Activated T-cell treated with anti-CD3 and anti-CD28 coated beads, Interleukin-2, amount 50 U/mL, for 1 hour (primary cell): ENCODE measurements around the gene IL16.
"Not testable (repeated sequence)": the region's sequence is repeated elsewhere in the genome, so short reads cannot be mapped to it uniquely, and the experiment has no call there.

Experiments
- DNase-seq: peaks from one replicate; pipeline ENCODE4 v3.0.0-alpha.2; 2020

The IL16 gene

DNA sequence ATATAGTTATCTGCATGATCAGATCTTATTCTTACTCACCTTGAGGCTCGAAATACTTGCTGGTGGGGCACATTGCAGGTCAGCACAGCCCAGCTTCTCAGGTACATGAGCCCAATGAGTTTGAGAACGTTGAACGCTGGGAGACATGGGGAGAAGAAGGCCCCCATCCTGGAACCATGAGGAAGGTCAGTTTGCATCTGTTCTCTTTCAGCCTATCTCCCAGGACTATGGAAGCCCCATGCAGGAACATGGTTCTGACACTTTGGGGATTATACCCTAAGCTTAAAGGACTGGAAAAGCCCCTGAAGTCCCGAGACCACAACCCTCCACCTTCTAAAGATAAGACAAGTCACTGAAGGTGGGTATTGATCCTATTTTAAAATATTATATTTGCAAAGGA, 144.7 kb downstream of the IL16 start:
- no peak for DNase-seq

DNA sequence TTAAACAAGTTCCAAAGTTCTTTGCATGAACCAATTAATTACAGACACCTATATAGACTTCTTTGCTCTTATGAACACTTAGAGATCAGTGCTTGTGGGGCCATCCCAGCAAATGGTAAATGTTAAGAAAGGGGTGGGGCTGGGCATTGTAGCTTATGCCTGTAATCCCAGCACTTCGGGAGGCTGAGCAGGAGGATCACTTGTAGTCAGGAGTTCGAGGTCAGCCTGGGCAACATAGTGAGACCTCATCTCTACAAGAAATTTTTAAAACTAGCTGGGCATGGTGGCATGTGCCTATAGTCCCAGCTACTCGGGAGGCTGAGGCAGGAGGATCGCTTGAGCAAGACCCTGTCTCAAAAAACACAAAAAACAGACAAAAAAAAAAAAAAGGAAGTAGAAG, 146.7 kb downstream of the IL16 start:
- DNase-seq: no peak

DNA sequence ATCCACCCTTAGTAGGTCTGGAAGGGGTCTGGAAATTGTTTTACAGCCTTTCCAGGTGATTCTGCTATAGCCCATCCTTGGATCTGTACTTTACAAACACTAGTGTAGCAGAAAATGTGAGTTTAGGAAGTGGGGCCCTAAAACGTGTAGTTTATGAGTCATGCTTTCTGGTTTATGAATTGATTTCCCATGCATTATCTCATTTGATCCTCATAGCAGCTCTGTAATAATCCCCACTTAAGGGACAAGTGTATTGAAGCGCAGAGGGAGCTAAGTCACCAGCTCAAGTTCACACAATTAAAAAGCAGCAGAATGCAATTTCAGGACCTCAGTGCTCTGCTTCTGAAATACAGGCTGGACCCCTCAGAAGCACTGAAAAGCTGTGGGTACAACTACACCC, 149.9 kb downstream of the IL16 start:
- DNase-seq: no peak

DNA sequence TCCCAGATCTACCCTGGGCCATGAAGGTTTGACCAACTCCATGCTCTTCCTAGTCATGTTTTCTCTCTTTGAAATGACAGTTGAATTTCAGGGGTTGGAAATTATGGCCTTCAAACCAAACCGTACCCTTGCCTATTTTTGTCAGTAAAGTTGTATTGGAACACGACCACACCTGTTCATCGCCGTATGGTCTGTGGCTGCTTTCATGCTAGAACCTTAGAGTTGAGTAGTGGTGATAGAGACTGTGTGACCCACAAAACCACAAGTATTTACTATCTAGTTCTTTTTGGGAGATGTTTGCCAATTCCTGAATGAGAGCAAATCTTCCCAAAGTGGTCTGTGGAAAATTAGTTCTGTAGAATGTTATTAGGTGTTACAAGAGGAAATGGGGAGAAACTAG, 151.2 kb downstream of the IL16 start:
- DNase-seq: no peak

DNA sequence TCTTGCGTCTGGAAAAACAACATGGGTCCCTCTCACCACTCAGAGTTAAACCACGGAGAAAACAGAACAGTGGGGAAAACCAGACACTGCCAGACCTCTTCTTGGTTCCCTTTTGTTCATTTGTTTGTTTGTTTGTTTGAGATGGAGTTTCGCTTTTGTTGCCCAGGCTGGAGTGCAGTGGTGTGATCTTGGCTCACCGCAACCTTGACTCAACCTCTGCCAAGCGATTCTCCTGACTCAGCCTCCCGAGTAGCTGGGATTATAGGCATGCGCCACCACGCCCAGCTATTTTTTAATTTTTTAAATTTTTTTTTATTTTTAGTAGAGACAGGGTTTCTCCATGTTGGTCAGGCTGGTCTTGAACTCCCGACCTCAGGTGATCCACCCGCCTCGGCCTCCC, 152.0 kb downstream of the IL16 start:
- DNase-seq: not testable (repeated sequence)

DNA sequence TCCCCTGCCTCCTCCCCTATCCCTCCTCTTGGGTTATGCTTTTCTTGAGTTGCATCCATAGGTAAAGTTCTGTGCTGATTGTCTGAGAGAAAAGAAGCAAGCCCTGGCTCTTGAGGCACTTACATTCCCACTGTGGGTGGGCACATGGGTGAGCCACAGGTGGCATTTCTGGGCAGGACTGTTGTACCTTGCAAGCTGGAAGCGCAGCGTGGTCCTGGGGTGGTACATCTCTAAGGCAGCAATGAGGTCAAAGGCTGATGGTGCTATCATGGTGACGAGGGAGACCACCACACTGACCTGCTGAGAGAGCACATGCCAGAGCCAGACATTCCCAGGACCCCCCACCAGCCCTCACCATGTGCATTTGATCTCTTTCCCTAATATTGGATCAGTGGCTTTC, 152.6 kb downstream of the IL16 start:
- DNase-seq: no peak

DNA sequence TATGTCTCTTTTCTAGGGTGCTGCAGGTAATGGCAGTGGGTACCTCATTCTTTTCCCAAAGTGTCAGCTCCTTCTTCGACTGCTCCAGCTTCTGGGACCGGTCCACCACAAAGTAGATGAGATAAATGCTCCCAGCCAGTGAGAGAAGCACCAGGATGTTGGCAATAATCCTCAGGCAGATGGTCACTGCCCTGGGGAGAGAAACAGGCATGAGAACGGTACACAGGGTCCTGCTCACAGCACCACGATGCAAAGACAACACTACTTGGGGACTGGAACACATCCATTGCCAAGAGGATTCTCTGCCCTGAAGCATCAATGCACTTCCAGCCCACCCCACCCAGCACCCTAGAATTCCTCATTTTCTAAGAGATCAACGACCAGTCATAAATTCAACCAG, 155.0 kb downstream of the IL16 start:
- DNase-seq: no peak

DNA sequence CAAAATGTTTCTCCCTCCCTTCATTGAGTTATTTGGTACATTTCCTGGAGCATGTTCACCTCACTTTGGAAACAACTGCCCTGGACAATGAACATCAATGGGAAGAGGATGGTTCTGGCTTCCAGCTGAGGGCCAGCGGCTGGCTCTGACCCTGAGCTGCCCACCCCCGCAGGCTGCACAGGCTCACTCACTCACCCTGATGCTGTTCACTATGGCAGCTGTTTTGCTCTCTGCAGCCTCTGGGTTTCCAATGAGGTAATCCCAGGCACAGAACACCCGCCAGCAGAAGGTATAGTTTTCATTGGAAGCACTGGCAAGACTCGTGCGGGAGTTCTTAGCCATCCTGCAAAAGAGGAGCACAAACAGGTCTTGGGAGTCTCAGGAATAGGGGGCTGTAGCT, 159.6 kb downstream of the IL16 start:
- no peak for DNase-seq

DNA sequence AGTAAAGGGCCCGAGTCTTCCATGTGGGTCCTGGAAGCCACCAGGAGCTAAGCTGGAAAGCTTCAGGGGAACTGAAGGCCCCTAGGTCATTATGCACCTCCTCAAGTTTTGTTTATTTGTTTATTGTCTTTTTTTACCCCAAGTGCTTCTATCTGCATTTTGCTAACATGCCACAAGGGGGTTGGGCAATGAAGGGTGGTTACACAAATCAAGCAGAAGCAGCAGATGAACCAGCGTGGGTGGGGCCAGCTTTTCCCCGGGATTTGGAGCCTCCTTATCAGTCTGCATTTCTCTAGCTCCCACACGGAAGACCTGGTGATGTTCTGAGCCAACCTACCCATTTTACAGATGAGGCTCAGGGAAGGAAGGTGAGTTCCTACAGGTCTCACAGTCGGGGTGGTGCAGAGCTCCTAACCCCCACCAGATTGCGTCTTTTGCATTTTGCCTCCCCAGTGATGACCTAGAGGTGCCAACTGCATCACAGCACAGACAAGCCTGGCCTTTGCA, 160.6 kb downstream of the IL16 start:
- DNase-seq: no peak

DNA sequence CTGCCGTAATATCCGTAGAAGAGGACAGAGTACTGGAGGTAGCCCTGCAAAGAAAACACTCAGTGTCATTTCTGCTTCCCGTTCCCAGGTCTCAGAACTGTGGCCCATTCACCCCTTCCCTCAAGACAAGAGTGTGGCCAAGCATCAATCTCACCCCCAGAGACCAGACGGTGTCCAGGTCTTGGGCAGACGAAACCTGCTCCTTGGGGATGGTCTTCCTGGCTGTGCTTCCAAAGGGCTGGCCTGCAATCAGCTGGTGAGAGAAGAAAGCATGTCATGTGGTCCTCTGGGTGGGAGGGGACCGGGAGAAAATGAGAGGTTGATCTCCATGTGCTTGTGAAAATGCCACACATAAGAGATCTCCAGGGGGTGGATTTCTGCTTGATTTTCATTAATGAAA, 161.6 kb downstream of the IL16 start:
- no peak for DNase-seq

DNA sequence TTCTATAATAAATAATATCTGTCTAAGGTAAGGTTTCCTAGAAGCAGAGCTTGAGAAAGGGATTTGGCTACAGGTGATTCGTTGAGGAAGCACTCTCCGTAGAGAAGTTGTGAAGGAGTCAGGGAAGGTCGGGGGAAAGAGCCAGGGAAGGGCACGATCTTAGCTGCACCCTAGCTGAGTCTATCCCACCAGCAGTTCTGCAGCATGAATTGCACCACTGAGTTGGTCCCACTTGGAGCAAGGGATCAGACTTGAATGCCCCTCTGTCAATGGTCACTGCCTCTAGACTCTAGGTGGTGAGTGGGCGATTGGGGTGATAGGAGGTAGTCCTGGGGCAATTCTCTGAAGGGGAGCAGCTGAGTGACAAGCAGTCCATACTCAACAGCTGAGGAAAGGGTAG, 163.8 kb downstream of the IL16 start:
- no peak for DNase-seq

DNA sequence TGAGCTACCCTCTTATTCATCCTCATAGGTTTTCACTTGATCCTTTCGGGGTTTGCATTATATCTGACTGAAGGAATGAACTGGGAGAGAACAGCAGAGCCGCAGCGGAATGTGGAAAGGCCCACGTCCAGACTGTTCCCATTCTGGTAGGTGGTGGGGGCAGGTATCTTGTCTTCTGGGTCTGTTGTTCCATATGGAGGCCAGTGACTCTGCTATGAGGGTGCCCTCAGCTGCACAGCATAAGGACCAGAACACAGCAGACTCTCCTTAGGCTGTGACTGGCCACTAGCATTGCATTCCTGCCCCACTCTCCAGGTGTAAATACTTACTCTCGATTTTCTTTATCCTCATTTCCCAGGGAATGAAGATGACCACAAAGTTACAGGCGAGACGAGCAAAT, 165.2 kb downstream of the IL16 start:
- no peak for DNase-seq

DNA sequence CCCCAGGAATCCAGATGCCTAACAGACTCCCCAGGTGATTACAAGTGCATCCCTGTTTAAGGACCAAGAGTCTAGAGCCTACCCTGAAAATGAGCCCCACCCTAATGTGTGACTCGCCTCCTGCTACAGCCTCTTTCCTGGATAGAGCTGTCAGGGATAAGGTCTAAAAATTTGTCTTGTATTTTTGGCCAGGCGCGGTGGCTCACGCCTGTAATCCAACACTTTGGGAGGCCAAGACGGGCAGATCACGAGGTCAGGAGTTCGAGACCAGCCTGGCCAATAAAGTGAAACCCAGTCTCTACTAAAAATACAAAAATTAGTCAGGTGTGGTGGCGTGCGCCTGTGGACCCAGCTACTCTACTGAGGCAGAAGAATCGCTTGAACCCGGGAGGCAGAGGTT, 166.1 kb downstream of the IL16 start:
- no peak for DNase-seq

DNA sequence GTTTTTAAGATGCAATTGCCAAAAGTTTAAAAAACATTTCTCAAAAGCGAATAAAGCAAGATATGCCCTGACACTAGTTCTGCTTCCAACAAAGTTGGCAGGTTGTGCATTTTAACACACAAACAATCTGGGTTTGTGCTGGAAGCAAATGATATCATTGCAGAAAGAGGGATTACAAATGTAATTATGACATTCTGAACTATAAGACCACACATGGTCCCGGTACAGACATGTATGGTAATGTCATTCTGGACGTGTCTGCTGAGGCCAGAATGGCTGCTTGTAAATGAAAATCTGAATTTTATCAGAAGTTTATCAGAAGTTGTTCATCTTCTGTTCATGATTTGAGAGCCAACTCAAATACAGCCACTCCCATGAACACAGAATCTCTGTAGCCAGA, 166.6 kb downstream of the IL16 start:
- no peak for DNase-seq
